ENCODE results near the gene PLEKHA7. TPM values are rescaled to one million over a fixed set of nuclear protein-coding genes. Genes with fewer than 3 reads are reported as not detected.
"Not testable (repeated sequence)": the region's sequence is repeated elsewhere in the genome, so short reads cannot be mapped to it uniquely, and the experiment has no call there.

The PLEKHA7 gene
- total RNA-seq, 4 donors from 2014 or later, result 0.72 to 3.6 (median 2.2) TPM

- no peaks in the 10 kb centered on the region for H3K27me3 ChIP-seq
- no peak overlapping the region for H3K4me3 ChIP-seq
- H3K4me1 ChIP-seq, result no peaks in the 10 kb centered on the region
- ATAC-seq, result no peak
- H3K36me3 ChIP-seq, result no peaks in the 10 kb centered on the region
- no peak for DNase-seq
- peaks cover 0 to 5% (median 0%) of the 10 kb centered on the region in 3 donors for H3K9me3 ChIP-seq
- in situ Hi-C loops (cut with MboI; ENCODE audit: low sequenced_read_pairs in 4 of 4), result no loop called here
- H3K27ac ChIP-seq, result no peak overlapping the region
- intact Hi-C loops (cut with DNase I; ENCODE audit: low total_unique reads), result no loop called here
- no peak for TF ChIP-seq CTCF (IDR thresholded peaks at IDR 0.05 in 4 of 5, conservative IDR thresholded peaks at IDR 0.05 in 1 of 5)
- no peak for TF ChIP-seq POLR2A (IDR thresholded peaks at IDR 0.05)
These were observed 120.7 kb downstream of the PLEKHA7 start for GRCh38 chr11:16893456-16894066.

- ATAC-seq (no peak), DNase-seq (no peak)
- Histone ChIP-seq H3K9me3 (peaks cover 0 to 5% (median 0%) of the 10 kb centered on the region in 3 donors), H3K27me3 (no peaks in the 10 kb centered on the region), H3K36me3 (no peaks in the 10 kb centered on the region), H3K4me3 (no peak overlapping the region), H3K27ac (no peak overlapping the region), H3K4me1 (no peaks in the 10 kb centered on the region)
- intact Hi-C loops (cut with DNase I; ENCODE audit: low total_unique reads) (no loop called here), in situ Hi-C loops (cut with MboI; ENCODE audit: low sequenced_read_pairs in 4 of 4) (no loop called here)
- TF ChIP-seq POLR2A (IDR thresholded peaks at IDR 0.05), result no peak
- TF ChIP-seq CTCF (IDR thresholded peaks at IDR 0.05 in 4 of 5, conservative IDR thresholded peaks at IDR 0.05 in 1 of 5), result no peak
These were observed 122.2 kb downstream of the PLEKHA7 start for GRCh38 chr11:16891964-16892363.

GRCh38 chr11:16891165-16891564, 123.0 kb downstream of the PLEKHA7 start:
- in situ Hi-C loops (cut with MboI; ENCODE audit: low sequenced_read_pairs in 4 of 4) (no loop called here), intact Hi-C loops (cut with DNase I; ENCODE audit: low total_unique reads) (no loop called here)
- Histone ChIP-seq H3K4me3 (no peak overlapping the region), H3K27me3 (no peaks in the 10 kb centered on the region), H3K9me3 (peaks cover 0 to 5% (median 0%) of the 10 kb centered on the region in 3 donors), H3K4me1 (no peaks in the 10 kb centered on the region), H3K36me3 (no peaks in the 10 kb centered on the region), H3K27ac (no peak overlapping the region)
- TF ChIP-seq CTCF (IDR thresholded peaks at IDR 0.05 in 4 of 5, conservative IDR thresholded peaks at IDR 0.05 in 1 of 5), result no peak
- TF ChIP-seq POLR2A (IDR thresholded peaks at IDR 0.05), result no peak
- DNase-seq, result no peak
- ATAC-seq, result no peak

GRCh38 chr11:16890442-16890841, 123.8 kb downstream of the PLEKHA7 start:
- H3K36me3 ChIP-seq, result no peaks in the 10 kb centered on the region
- in situ Hi-C loops (cut with MboI; ENCODE audit: low sequenced_read_pairs in 4 of 4) (no loop called here), intact Hi-C loops (cut with DNase I; ENCODE audit: low total_unique reads) (no loop called here)
- DNase-seq, result no peak
- ATAC-seq, result no peak
- H3K27ac ChIP-seq, result no peak overlapping the region
- H3K9me3 ChIP-seq, result peaks cover 0 to 5% (median 0%) of the 10 kb centered on the region in 3 donors
- TF ChIP-seq POLR2A (IDR thresholded peaks at IDR 0.05), result no peak
- TF ChIP-seq CTCF (IDR thresholded peaks at IDR 0.05 in 4 of 5, conservative IDR thresholded peaks at IDR 0.05 in 1 of 5), result no peak
- no peaks in the 10 kb centered on the region for H3K27me3 ChIP-seq
- no peak overlapping the region for H3K4me3 ChIP-seq
- H3K4me1 ChIP-seq, result no peaks in the 10 kb centered on the region

- H3K4me3 ChIP-seq, result no peak overlapping the region
- no peak for DNase-seq
- H3K27me3 ChIP-seq, result no peaks in the 10 kb centered on the region
- no peaks in the 10 kb centered on the region for H3K4me1 ChIP-seq
- H3K27ac ChIP-seq, result no peak overlapping the region
- in situ Hi-C loops (cut with MboI; ENCODE audit: low sequenced_read_pairs in 4 of 4), result no loop called here
- peaks cover 0 to 5% (median 0%) of the 10 kb centered on the region in 3 donors for H3K9me3 ChIP-seq
- no peaks in the 10 kb centered on the region for H3K36me3 ChIP-seq
- intact Hi-C loops (cut with DNase I; ENCODE audit: low total_unique reads), result no loop called here
- TF ChIP-seq CTCF (IDR thresholded peaks at IDR 0.05 in 4 of 5, conservative IDR thresholded peaks at IDR 0.05 in 1 of 5) (no peak), POLR2A (IDR thresholded peaks at IDR 0.05) (no peak)
- ATAC-seq, result no peak
These were observed 124.3 kb downstream of the PLEKHA7 start for GRCh38 chr11:16889905-16890304.

GRCh38 chr11:16889010-16889409, 125.2 kb downstream of the PLEKHA7 start:
- H3K27me3 ChIP-seq; H3K9me3 ChIP-seq; H3K4me1 ChIP-seq; H3K36me3 ChIP-seq; H3K4me3 ChIP-seq; in situ Hi-C loops (cut with MboI; ENCODE audit: low sequenced_read_pairs in 4 of 4); H3K27ac ChIP-seq; ATAC-seq; DNase-seq; intact Hi-C loops (cut with DNase I; ENCODE audit: low total_unique reads): not testable (repeated sequence)

GRCh38 chr11:16887887-16888286, 126.3 kb downstream of the PLEKHA7 start:
- intact Hi-C loops (cut with DNase I; ENCODE audit: low total_unique reads); ATAC-seq; H3K4me1 ChIP-seq; H3K9me3 ChIP-seq; in situ Hi-C loops (cut with MboI; ENCODE audit: low sequenced_read_pairs in 4 of 4); DNase-seq; H3K4me3 ChIP-seq; H3K27me3 ChIP-seq; H3K36me3 ChIP-seq; H3K27ac ChIP-seq: not testable (repeated sequence)
